B cell (primary cell): ENCODE data around the gene MAPRE3.

Source experiments
- EZH2 ChIP-seq: IDR thresholded peaks from 2 replicates; pipeline ENCODE4 v1.6.1; 2012; ENCODE audit warnings: borderline replicate concordance, low read depth, mild to moderate bottlenecking, moderate library complexity, low read length; ENCODE audit not compliant: insufficient read depth, poor library complexity, severe bottlenecking
- TF ChIP-seq, protein P1 (sequence below): fragments of 200-600 bp; IDR thresholded peaks from one replicate; pipeline ENCODE4 v1.8.0; 2022; ENCODE audit warnings: antibody characterized with exemption, mild to moderate bottlenecking

DNA sequence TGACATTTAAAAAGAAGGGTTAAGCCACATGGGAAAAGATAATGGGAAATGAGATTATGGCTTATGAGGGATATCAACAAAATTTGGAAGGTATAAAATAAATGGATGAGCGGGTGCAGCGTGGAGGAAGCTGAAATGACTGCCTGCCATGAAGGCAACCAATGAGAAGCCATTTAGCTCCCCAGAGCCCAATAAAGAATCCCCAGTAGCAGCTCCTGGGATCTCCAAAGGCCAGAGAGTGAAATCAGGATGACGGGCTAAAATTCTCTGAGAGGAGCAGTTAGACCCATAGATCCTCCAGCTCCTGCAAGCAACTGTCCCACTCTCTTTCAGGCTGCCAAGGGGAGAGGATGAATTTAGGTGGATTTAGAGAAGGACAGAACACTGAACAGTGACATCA is 12.9 kb upstream of the MAPRE3 start:
- TF ChIP-seq EZH2 = no peak
- TF ChIP-seq, protein P1, sequence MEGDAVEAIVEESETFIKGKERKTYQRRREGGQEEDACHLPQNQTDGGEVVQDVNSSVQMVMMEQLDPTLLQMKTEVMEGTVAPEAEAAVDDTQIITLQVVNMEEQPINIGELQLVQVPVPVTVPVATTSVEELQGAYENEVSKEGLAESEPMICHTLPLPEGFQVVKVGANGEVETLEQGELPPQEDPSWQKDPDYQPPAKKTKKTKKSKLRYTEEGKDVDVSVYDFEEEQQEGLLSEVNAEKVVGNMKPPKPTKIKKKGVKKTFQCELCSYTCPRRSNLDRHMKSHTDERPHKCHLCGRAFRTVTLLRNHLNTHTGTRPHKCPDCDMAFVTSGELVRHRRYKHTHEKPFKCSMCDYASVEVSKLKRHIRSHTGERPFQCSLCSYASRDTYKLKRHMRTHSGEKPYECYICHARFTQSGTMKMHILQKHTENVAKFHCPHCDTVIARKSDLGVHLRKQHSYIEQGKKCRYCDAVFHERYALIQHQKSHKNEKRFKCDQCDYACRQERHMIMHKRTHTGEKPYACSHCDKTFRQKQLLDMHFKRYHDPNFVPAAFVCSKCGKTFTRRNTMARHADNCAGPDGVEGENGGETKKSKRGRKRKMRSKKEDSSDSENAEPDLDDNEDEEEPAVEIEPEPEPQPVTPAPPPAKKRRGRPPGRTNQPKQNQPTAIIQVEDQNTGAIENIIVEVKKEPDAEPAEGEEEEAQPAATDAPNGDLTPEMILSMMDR = no peak
